ENCODE data around the gene RHOF. TPM values are rescaled to one million over a fixed set of nuclear protein-coding genes. Genes with fewer than 3 reads are reported as not detected.

The RHOF gene
- total RNA-seq, 2 experiments from 2014 or later = 145 to 154 TPM

- no peak for DNase-seq
- Mint-ChIP-seq H3K9me3 (ENCODE audit: insufficient read depth) (no peaks in the 10 kb centered on the region), H3K27me3 (ENCODE audit: low read depth) (no peaks in the 10 kb centered on the region), H3K4me1 (ENCODE audit: low read depth) (peaks cover 39% of the 10 kb centered on the region), H3K36me3 (ENCODE audit: low read depth) (peaks cover 41% of the 10 kb centered on the region), H3K27ac (no peak overlapping the region), H3K4me3 (no peak overlapping the region)
- ChIA-PET POLR2A (interaction anchor here (1.1 to 26.9 kb wide), 3 partner anchors 12 to 26 kb away, joined by 4 to 543 read pairs (median 6); partner anchors contain the start of genes RHOF and SETD1B), CTCF (interaction anchor here (16.1 to 26.5 kb wide), 2 partner anchors 12 to 26 kb away, joined by 581 to 956 read pairs; partner anchors contain the start of genes RHOF and SETD1B)
- no peak for ATAC-seq
These were observed 14.0 kb downstream of the RHOF start for GRCh38 chr12:121779422-121779895.

- ChIA-PET POLR2A (interaction anchor here (1.1 to 26.9 kb wide), 4 partner anchors 11 to 27 kb away, joined by 4 to 543 read pairs (median 6); partner anchors contain the start of genes RHOF and SETD1B), CTCF (interaction anchor here (16.1 to 26.5 kb wide), 2 partner anchors 13 to 27 kb away, joined by 581 to 956 read pairs; partner anchors contain the start of genes RHOF and SETD1B)
- no peaks in the 10 kb centered on the region for H3K9me3 Mint-ChIP-seq (ENCODE audit: insufficient read depth)
- peaks cover 33% of the 10 kb centered on the region for H3K4me1 Mint-ChIP-seq (ENCODE audit: low read depth)
- H3K36me3 Mint-ChIP-seq (ENCODE audit: low read depth) = peaks cover 37% of the 10 kb centered on the region
- no peaks in the 10 kb centered on the region for H3K27me3 Mint-ChIP-seq (ENCODE audit: low read depth)
- H3K4me3 Mint-ChIP-seq = no peak overlapping the region
- DNase-seq (no peak), ATAC-seq (no peak)
- H3K27ac Mint-ChIP-seq = peak overlapping the region; percentile 52
These were observed 14.7 kb downstream of the RHOF start for GRCh38 chr12:121778567-121779421.

DNA sequence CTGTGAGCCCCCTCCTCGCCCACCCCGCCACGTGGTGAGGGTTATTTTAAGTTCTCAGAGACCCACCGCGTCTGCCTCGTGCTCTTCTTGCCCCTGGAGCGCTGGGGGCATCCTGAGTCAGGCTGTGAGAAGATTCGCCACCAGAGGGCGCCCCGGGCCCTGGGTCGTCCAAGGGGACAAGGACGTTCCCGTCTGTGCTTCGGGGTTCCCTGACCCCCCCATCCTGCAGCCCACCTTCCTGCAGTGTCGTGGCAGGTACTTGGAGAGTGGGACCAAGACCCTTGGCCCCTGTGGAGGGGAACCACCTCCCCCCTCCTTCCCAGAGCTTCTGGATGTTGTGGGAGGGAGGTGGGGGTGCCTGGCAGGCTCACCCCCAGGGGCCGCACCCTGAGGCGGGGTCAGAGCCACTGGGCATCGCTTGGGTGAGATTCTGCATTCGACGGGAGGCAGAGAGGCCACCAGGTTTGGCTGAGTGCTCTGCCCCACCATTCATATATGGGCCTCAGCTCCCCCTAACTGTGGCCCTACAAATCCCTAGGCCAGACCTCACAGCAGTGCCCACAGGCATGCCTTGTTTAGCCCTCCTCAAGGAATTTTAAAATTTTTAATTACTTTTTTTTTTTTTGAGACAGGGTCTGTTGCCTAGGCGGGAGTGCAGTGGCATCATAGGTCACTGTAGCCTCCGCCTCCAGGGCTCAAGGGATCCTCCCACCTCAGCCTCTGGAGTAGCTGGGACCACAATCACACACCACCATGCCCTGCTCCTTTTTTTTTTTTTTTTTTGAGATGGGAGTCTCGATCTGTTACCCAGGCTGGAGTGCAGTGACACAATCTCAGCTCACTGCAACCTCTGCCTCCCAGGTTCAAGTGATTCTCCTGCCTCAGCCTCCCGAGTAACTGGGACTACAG is 17.0 kb downstream of the RHOF start:
- H3K4me3 Mint-ChIP-seq = no peak overlapping the region
- ChIA-PET POLR2A (interaction anchor here (2.0 to 6.0 kb wide), 2 partner anchors 10 to 17 kb away, joined by 8 to 46 read pairs; partner anchors contain the start of gene RHOF), CTCF (interaction anchor here (0.7 to 16.1 kb wide), 13 partner anchors 15 to 113 kb away, joined by 3 to 581 read pairs (median 4); partner anchors contain the start of genes RHOF and TMEM120B)
- peak overlapping the region; percentile 63 for H3K27ac Mint-ChIP-seq
- H3K36me3 Mint-ChIP-seq (ENCODE audit: low read depth) = peaks cover 20% of the 10 kb centered on the region
- no peaks in the 10 kb centered on the region for H3K27me3 Mint-ChIP-seq (ENCODE audit: low read depth)
- peak; percentile 92 for DNase-seq
- H3K9me3 Mint-ChIP-seq (ENCODE audit: insufficient read depth) = no peaks in the 10 kb centered on the region
- ATAC-seq = peak; percentile 80
- H3K4me1 Mint-ChIP-seq (ENCODE audit: low read depth) = peaks cover 26% of the 10 kb centered on the region

DNA sequence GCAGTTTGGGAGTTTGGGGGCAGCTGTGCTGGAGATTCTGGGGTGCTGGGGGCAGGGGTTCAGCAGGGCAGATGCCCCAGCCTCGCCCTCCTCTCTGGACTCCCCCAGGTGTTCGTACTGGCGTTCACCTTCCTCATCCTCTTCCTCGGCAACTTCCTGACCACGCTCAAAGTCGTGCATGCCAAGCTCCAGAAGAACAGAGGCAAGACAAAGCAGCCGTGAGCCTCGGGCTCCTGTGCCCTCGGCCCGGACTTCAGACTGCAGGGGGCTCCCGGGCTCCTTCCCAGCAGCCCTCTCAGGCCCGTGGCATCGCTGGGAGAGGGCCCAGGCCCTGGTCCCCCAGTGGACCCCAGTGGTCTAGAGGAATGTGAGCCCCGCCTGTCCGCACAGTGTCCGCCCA is 18.0 kb downstream of the RHOF start:
- H3K4me1 Mint-ChIP-seq (ENCODE audit: low read depth) = peaks cover 26% of the 10 kb centered on the region
- peaks cover 16% of the 10 kb centered on the region for H3K36me3 Mint-ChIP-seq (ENCODE audit: low read depth)
- DNase-seq (no peak), ATAC-seq (no peak)
- no peak overlapping the region for H3K27ac Mint-ChIP-seq
- no peaks in the 10 kb centered on the region for H3K9me3 Mint-ChIP-seq (ENCODE audit: insufficient read depth)
- ChIA-PET CTCF (interaction anchor here (1.1 to 16.1 kb wide), 7 partner anchors 16 to 113 kb away, joined by 3 to 581 read pairs (median 14); partner anchors contain the start of genes RHOF and TMEM120B), POLR2A (interaction anchor here (2.0 to 6.0 kb wide), 2 partner anchors 11 to 18 kb away, joined by 8 to 46 read pairs; partner anchors contain the start of gene RHOF)
- H3K4me3 Mint-ChIP-seq = no peak overlapping the region
- H3K27me3 Mint-ChIP-seq (ENCODE audit: low read depth) = no peaks in the 10 kb centered on the region

DNA sequence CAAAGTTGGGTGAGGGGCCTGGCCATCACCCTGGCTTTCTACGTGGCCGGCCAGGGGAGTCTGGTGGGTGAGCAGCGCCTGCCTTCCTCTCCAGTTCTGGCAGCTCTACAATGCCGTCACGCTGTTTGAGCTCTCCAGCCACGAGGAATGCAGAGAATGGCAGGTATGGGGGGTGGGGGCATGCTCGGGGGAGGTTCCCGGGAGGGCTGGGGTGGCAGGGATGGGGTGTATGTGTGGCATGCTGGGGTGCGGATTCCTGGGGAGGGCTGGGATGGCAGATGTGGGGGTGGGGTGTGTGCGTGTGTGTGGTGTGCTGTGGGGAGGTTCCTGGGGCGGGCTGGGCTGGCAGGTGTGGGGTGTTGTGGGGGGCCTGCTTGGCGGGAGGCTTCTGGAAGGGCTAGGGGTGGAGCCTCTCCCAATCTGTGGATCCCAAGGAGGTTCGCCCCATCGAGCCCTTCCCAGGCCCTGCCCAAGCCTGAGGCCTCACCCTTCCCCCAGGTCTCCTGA is 18.5 kb downstream of the RHOF start:
- Mint-ChIP-seq H3K27me3 (ENCODE audit: low read depth) (no peaks in the 10 kb centered on the region), H3K27ac (peak overlapping the region; percentile 20), H3K4me3 (no peak overlapping the region), H3K9me3 (ENCODE audit: insufficient read depth) (no peaks in the 10 kb centered on the region), H3K4me1 (ENCODE audit: low read depth) (peaks cover 26% of the 10 kb centered on the region), H3K36me3 (ENCODE audit: low read depth) (peaks cover 13% of the 10 kb centered on the region)
- ChIA-PET CTCF (interaction anchor here (1.1 to 16.1 kb wide), 7 partner anchors 7 to 114 kb away, joined by 3 to 581 read pairs (median 17); partner anchors contain the start of genes RHOF and TMEM120B), POLR2A (interaction anchor here (1.1 to 6.0 kb wide), 2 partner anchors 19 to 62 kb away, joined by 4 to 46 read pairs; partner anchors contain the start of genes RHOF and TMEM120B)
- DNase-seq = no peak
- no peak for ATAC-seq

DNA sequence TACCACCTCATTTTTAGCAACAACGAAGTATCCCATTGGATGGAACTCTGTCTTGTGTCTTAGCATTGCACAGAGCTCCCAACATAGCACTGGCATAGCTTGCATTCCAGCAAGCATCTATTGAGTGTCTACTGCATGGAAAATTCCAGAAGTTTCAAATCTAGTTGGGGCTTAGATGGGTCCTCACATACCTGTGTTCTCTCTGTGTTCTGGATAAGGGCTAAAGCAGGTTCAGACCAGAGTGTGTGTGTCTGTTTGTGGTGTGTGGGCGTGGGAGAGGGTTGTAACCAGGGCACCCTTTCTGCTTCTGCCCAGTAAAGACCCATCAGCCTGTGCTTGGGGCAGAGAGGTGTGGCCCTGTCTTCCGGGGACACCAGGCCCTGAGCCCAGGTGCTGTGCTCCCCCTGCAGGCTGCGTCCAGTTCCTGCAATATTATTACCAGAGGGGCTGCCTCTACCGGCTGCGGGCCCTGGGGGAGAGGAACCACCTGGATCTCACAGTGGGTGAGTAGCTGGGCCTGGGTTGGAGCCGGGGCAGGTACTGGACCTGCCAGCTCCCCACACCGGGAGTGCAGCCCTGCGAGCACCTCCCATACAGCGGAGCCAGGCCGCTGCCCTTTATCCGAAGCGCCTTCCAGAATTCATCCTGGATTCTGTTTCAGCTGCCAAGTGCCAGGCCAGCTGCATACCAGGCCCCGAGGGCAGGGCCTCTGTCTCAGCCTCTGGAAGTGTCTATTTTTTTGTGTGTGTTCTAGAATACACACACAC is 20.3 kb downstream of the RHOF start:
- no peaks in the 10 kb centered on the region for H3K27me3 Mint-ChIP-seq (ENCODE audit: low read depth)
- ATAC-seq (peak; percentile 87), DNase-seq (peak; percentile 90)
- H3K9me3 Mint-ChIP-seq (ENCODE audit: insufficient read depth) = no peaks in the 10 kb centered on the region
- no peak overlapping the region for H3K4me3 Mint-ChIP-seq
- CTCF ChIA-PET = interaction anchor here (0.6 to 16.1 kb wide), 23 partner anchors 9 to 220 kb away, joined by 3 to 581 read pairs (median 5); partner anchors contain the start of genes PSMD9, RHOF and TMEM120B
- H3K36me3 Mint-ChIP-seq (ENCODE audit: low read depth) = peaks cover 2% of the 10 kb centered on the region
- POLR2A ChIA-PET = interaction anchor here (0.8 to 6.0 kb wide), 3 partner anchors 16 to 61 kb away, joined by 3 to 46 read pairs (median 4); partner anchors contain the start of gene RHOF
- peaks cover 23% of the 10 kb centered on the region for H3K4me1 Mint-ChIP-seq (ENCODE audit: low read depth)
- H3K27ac Mint-ChIP-seq = peak overlapping the region; percentile 69

DNA sequence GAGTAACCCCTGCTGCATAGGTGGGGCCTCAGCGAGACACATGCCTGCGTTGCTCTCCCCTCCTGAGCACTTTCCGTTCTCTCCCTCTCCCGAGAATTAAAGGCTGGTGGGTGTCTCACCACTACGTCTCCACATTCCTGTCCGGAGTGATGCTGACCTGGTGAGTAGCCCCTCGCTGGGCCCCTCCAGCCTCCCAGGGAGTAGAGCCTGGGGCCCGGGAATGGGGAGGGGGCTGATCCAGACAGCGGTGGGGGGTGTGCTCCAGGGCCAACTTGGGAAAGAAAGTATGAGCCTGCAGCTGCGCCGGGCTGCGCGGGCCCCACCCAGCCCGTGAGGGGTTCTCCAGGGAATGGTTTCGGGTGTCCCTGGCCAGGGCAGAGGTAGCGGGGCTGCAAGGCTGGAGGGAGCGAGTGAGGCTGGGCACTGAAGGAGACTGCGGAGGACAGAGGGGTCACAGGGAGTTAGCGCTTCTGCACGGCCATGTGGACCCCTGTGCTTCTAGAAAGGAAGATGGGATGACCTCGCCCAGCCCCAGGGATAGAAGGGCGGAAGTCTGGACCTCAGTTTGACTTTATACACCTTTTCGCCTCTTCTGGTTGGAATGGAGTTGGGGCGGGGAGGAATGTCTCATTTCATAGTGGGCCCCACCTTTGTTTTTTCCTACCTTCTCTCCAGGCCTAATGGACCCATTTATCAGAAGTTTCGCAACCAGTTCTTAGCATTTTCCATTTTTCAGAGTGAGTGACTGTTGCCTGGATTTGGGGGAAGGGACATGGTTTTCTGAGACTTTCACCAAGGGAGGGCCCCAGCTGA is 22.5 kb downstream of the RHOF start:
- peaks cover 16% of the 10 kb centered on the region for H3K4me1 Mint-ChIP-seq (ENCODE audit: low read depth)
- CTCF ChIA-PET = interaction anchor here (3.9 to 16.1 kb wide), 2 partner anchors 21 to 23 kb away, joined by 25 to 581 read pairs; partner anchors contain the start of gene RHOF

GRCh38 chr12:121770388-121770787 is 23.1 kb downstream of the RHOF start:
- no peaks in the 10 kb centered on the region for H3K9me3 Mint-ChIP-seq (ENCODE audit: insufficient read depth)
- no peak for DNase-seq
- ChIA-PET CTCF (interaction anchor here (0.5 to 3.9 kb wide), 2 partner anchors 24 to 420 kb away, joined by 3 to 25 read pairs; partner anchors contain the start of gene RHOF), POLR2A (no interaction called here)
- no peak overlapping the region for H3K27ac Mint-ChIP-seq
- peaks cover 16% of the 10 kb centered on the region for H3K4me1 Mint-ChIP-seq (ENCODE audit: low read depth)
- no peaks in the 10 kb centered on the region for H3K27me3 Mint-ChIP-seq (ENCODE audit: low read depth)
- no peaks in the 10 kb centered on the region for H3K36me3 Mint-ChIP-seq (ENCODE audit: low read depth)
- H3K4me3 Mint-ChIP-seq = no peak overlapping the region
- ATAC-seq = no peak

More for the DNA sequence above, 22.5 kb downstream of the RHOF start:
- H3K27me3 Mint-ChIP-seq (ENCODE audit: low read depth) = no peaks in the 10 kb centered on the region
- H3K9me3 Mint-ChIP-seq (ENCODE audit: insufficient read depth) = no peaks in the 10 kb centered on the region
- no peak overlapping the region for H3K4me3 Mint-ChIP-seq
- H3K27ac Mint-ChIP-seq = no peak overlapping the region
- ATAC-seq (no peak), DNase-seq (no peak)
- POLR2A ChIA-PET = no interaction called here
- H3K36me3 Mint-ChIP-seq (ENCODE audit: low read depth) = no peaks in the 10 kb centered on the region

GRCh38 chr12:121769831-121770301 is 23.6 kb downstream of the RHOF start:
- POLR2A ChIA-PET = no interaction called here
- Mint-ChIP-seq H3K9me3 (ENCODE audit: insufficient read depth) (no peaks in the 10 kb centered on the region), H3K27ac (peak overlapping the region; percentile 24), H3K36me3 (ENCODE audit: low read depth) (no peaks in the 10 kb centered on the region), H3K4me3 (no peak overlapping the region), H3K4me1 (ENCODE audit: low read depth) (peaks cover 17% of the 10 kb centered on the region), H3K27me3 (ENCODE audit: low read depth) (no peaks in the 10 kb centered on the region)
- CTCF ChIA-PET = interaction anchor here (0.5 to 3.9 kb wide), 3 partner anchors 13 to 420 kb away, joined by 3 to 25 read pairs (median 3); partner anchors contain the start of gene RHOF
- DNase-seq (no peak), ATAC-seq (no peak)
